HCT116 (cell line): ENCODE results near the gene MCOLN1. TPM values are rescaled to one million over a fixed set of nuclear protein-coding genes. Genes with fewer than 3 reads are reported as not detected.

ENCODE experiments used
- ATAC-seq: fragments of 200-7000 bp; cut with Tn5 transposase; 2 replicates; pipeline ENCODE4 v1.9.1; 2020; ENCODE audit warnings: mild to moderate bottlenecking, moderate library complexity
- BruUV-seq: library from RNA; stranded (reverse); fragments of 400-500 nt; replicated peaks from 2 replicates; lab custom pipeline; 2021; lab: Mats Ljungman, UMichigan
- CTCF ChIA-PET: fragments of 300-600 bp; sonication (Branson Sonifier 250); formaldehyde crosslinking; loops from one replicate; lab custom pipeline; 2021; ENCODE audit warnings: antibody characterized with exemption; lab: Charles Lee
- POLR2A ChIA-PET: fragments of 300-600, 350-600 bp; sonication (Branson Sonifier 250); formaldehyde crosslinking; loops from one replicate; lab custom pipeline; 2021; ENCODE audit warnings: antibody characterized with exemption; lab: Charles Lee
- RAD21 ChIA-PET, 2 experiments: fragments of 300-600 bp; sonication (Branson Sonifier 250); formaldehyde crosslinking; loops; one replicate each; lab custom pipeline; 2023; ENCODE audit warnings: low total read pairs in 2 of 2; ENCODE audit not compliant: uncharacterized antibody in 2 of 2, unreplicated experiment in 2 of 2, low non-redundant PET in 1 of 2; lab: Charles Lee
- DNase-seq: peaks from one replicate; pipeline ENCODE4 v3.0.0-alpha.2; 2010; ENCODE audit warnings: low read depth, low spot score
- H2AFZ ChIP-seq: fragments of 200-600 bp; shearing (Covaris generic), sonication (generic); 2 replicates; pipeline ENCODE4 v1.6.1; 2017; ENCODE audit warnings: low read depth, mixed run types, mixed read lengths, antibody characterized with exemption, low read length; ENCODE audit not compliant: poor library complexity, severe bottlenecking
- H3K27ac ChIP-seq: 2 replicates; pipeline ENCODE4 v1.5.1; 2012; ENCODE audit warnings: low read depth, low read length
- H3K27me3 ChIP-seq: fragments of 200-600 bp; sonication (generic); 2 replicates; pipeline ENCODE4 v1.6.1; 2016; ENCODE audit warnings: mixed run types, low read length, mixed read lengths; ENCODE audit not compliant: insufficient read depth
- H3K36me3 ChIP-seq, 2 experiments: fragments of 200-500 bp in 1 of 2; fragments of 200-600 bp in 1 of 2; sonication (Bioruptor generic) in 1 of 2; sonication (generic) in 1 of 2; 2 replicates each; pipeline versions ENCODE4 v1.5.1 to v1.6.1; 2014 to 2016; ENCODE audit warnings: low read length in 2 of 2, inconsistent platforms in 1 of 2, mixed read lengths in 1 of 2, mixed run types in 1 of 2; ENCODE audit not compliant: insufficient read depth in 2 of 2, control insufficient read depth in 1 of 2
- H3K4me1 ChIP-seq, 2 experiments: fragments of 200-600 bp in 1 of 2; sonication (generic) in 1 of 2; 2 replicates each; pipeline versions ENCODE4 v1.5.1 to v1.6.1; 2012 to 2017; ENCODE audit warnings: low read length in 2 of 2, inconsistent platforms in 1 of 2, mild to moderate bottlenecking in 1 of 2, mixed read lengths in 1 of 2, mixed run types in 1 of 2, moderate library complexity in 1 of 2; ENCODE audit not compliant: insufficient read depth in 2 of 2, control insufficient read depth in 1 of 2
- H3K4me2 ChIP-seq: fragments of 200-600 bp; sonication (generic); 2 replicates; pipeline ENCODE4 v1.6.1; 2017; ENCODE audit warnings: mixed run types, low read length, mixed read lengths
- H3K4me3 ChIP-seq, 2 experiments: fragments of 200-600 bp in 1 of 2; sonication (generic) in 1 of 2; replicated peaks in 1 of 2; 2 replicates each; pipeline ENCODE4 v1.5.1; 2011 to 2016; ENCODE audit warnings: low read length in 2 of 2, control low read depth in 1 of 2, low read depth in 1 of 2, mild to moderate bottlenecking in 1 of 2, mixed read lengths in 1 of 2, mixed run types in 1 of 2
- H3K79me2 ChIP-seq: fragments of 200-600 bp; sonication (generic); 2 replicates; pipeline ENCODE4 v1.6.1; 2017; ENCODE audit warnings: mild to moderate bottlenecking, mixed run types, low read length, moderate library complexity, mixed read lengths; ENCODE audit not compliant: insufficient read depth
- H3K9ac ChIP-seq: fragments of 200-600 bp; sonication (generic); 2 replicates; pipeline ENCODE4 v1.6.1; 2016; ENCODE audit warnings: low read length, mixed read lengths
- H3K9me2 ChIP-seq: fragments of 200-600 bp; sonication (generic), shearing (Covaris generic); 2 replicates; pipeline ENCODE4 v1.6.1; 2017; ENCODE audit warnings: mixed run types, mild to moderate bottlenecking, moderate library complexity; ENCODE audit not compliant: insufficient read depth
- H3K9me3 ChIP-seq, 2 experiments: fragments of 200-500 bp in 1 of 2; fragments of 200-600 bp in 1 of 2; sonication (Bioruptor generic) in 1 of 2; sonication (generic) in 1 of 2; 2 replicates each; pipeline ENCODE4 v1.6.1; 2014 to 2017; ENCODE audit warnings: low read length in 2 of 2, mixed read lengths in 2 of 2, inconsistent platforms in 1 of 2, low read depth in 1 of 2, mild to moderate bottlenecking in 1 of 2, mixed run types in 1 of 2, moderate library complexity in 1 of 2; ENCODE audit not compliant: control insufficient read depth in 1 of 2, insufficient read depth in 1 of 2
- H4K20me1 ChIP-seq: fragments of 200-600 bp; sonication (generic), shearing (Covaris generic); 2 replicates; pipeline ENCODE4 v1.6.1; 2017; ENCODE audit warnings: mixed run types, mild to moderate bottlenecking, moderate library complexity; ENCODE audit not compliant: insufficient read depth
- CBX3 ChIP-seq: IDR thresholded peaks from 2 replicates; pipeline ENCODE4 v1.6.1; 2012; ENCODE audit warnings: low read depth
- CEBPB ChIP-seq: IDR thresholded peaks from 2 replicates; pipeline ENCODE4 v1.6.1; 2012; ENCODE audit warnings: low read depth
- CTCF ChIP-seq, 3 experiments: fragments of 200-600 bp in 1 of 3; sonication (generic) in 1 of 3; IDR thresholded peaks in 2 of 3; conservative IDR thresholded peaks in 1 of 3; 2 replicates each; pipeline ENCODE4 v1.5.1; 2012 to 2017; ENCODE audit warnings: low read depth in 2 of 3, low read length in 2 of 3, antibody characterized with exemption in 1 of 3, borderline replicate concordance in 1 of 3, control low read depth in 1 of 3, mild to moderate bottlenecking in 1 of 3, mixed read lengths in 1 of 3, mixed run types in 1 of 3, moderate library complexity in 1 of 3; ENCODE audit not compliant: insufficient read depth in 1 of 3
- EGR1 ChIP-seq: IDR thresholded peaks from 2 replicates; pipeline ENCODE4 v1.6.1; 2012; ENCODE audit warnings: low read depth
- EZH2phosphoT487 ChIP-seq: fragments of 200-600 bp; IDR thresholded peaks from 2 replicates; pipeline ENCODE4 v1.6.1; 2018; ENCODE audit warnings: antibody characterized with exemption, borderline replicate concordance
- FOSL1 ChIP-seq: IDR thresholded peaks from 2 replicates; pipeline ENCODE4 v1.6.1; 2012; ENCODE audit warnings: low read depth
- JUND ChIP-seq: IDR thresholded peaks from 2 replicates; pipeline ENCODE4 v1.6.1; 2012
- RAD21 ChIP-seq: IDR thresholded peaks from 2 replicates; pipeline ENCODE4 v1.6.1; 2012; ENCODE audit warnings: low read depth, mild to moderate bottlenecking
- SIN3A ChIP-seq: IDR thresholded peaks from 2 replicates; pipeline ENCODE4 v1.6.1; 2012; ENCODE audit warnings: low read depth
- SP1 ChIP-seq: IDR thresholded peaks from 2 replicates; pipeline ENCODE4 v1.6.1; 2012; ENCODE audit warnings: low read depth
- SRF ChIP-seq: IDR thresholded peaks from 2 replicates; pipeline ENCODE4 v1.6.1; 2012; ENCODE audit warnings: low read depth
- ZBTB33 ChIP-seq: IDR thresholded peaks from 2 replicates; pipeline ENCODE4 v1.6.1; 2011; ENCODE audit warnings: mild to moderate bottlenecking, low read length, moderate library complexity; ENCODE audit not compliant: insufficient replicate concordance; ENCODE audit errors: extremely low read depth
- ZNF274 ChIP-seq: fragments of 200-500 bp; sonication (Bioruptor generic); IDR thresholded peaks from 2 replicates; pipeline ENCODE4 v1.6.1; 2014; ENCODE audit warnings: mild to moderate bottlenecking, low read depth, low read length, inconsistent platforms
- intact Hi-C: fragments of 100-400 bp; cut with micrococcal nuclease; formaldehyde crosslinking; loops from 2 replicates; pipeline ENCODE4 v1.10.0; 2022
- total RNA-seq: library from RNA; stranded (reverse); gene quantifications from one replicate; pipeline ENCODE4 v1.2.1, GENCODE V29; 2021; ENCODE audit not compliant: unreplicated experiment

MCOLN1 gene
- total RNA-seq, 1 experiment from 2014 or later = 19.1 TPM

- H2AFZ ChIP-seq = no peak overlapping the region
- H3K27me3 ChIP-seq = no peaks in the 10 kb centered on the region
- no peaks in the 10 kb centered on the region for H3K9me3 ChIP-seq
- H3K4me1 ChIP-seq = peaks cover 0 to 9% of the 10 kb centered on the region in 2 experiments; a peak in 2 of 4 replicates
- ATAC-seq = no peak
- no peak overlapping the region for H3K4me2 ChIP-seq
- H3K9me2 ChIP-seq = no peaks in the 10 kb centered on the region
- no peak overlapping the region for H3K27ac ChIP-seq
- intact Hi-C loops = no loop called here
- no peak overlapping the region for H3K4me3 ChIP-seq
- no peak for DNase-seq
- H3K79me2 ChIP-seq = no peaks in the 10 kb centered on the region
- TF ChIP-seq SIN3A (no peak), CEBPB (no peak), EGR1 (no peak), CTCF (IDR thresholded peaks at IDR 0.05 in 2 of 3, conservative IDR thresholded peaks at IDR 0.05 in 1 of 3; ENCODE audit: borderline replicate concordance in 1 of 3, insufficient read depth in 1 of 3, low read depth in 2 of 3, low read length in 2 of 3) (no peak), ZBTB33 (no peak), SP1 (no peak), JUND (no peak), CBX3 (no peak), EZH2phosphoT487 (no peak), FOSL1 (no peak), ZNF274 (no peak), RAD21 (no peak), SRF (no peak)
- BruUV-seq = no TSS peak
- RAD21 ChIA-PET = no interaction called here
- H4K20me1 ChIP-seq = no peaks in the 10 kb centered on the region
- H3K36me3 ChIP-seq = peaks cover 4 to 23% of the 10 kb centered on the region in 2 experiments; a peak in 3 of 4 replicates
- CTCF ChIA-PET = no interaction called here
- no peak overlapping the region for H3K9ac ChIP-seq
- POLR2A ChIA-PET = no interaction called here
Measured at GRCh38 chr19:7545300-7545699, 22.9 kb downstream of the MCOLN1 start.
